LNCaP clone FGC (cell line): ENCODE data around the gene SORCS2.

Experiments used
- DNase-seq: peaks from one replicate; pipeline ENCODE4 v3.0.0-alpha.2; 2011; ENCODE audit warnings: low read depth
- H3K4me3 ChIP-seq: 2 replicates; pipeline ENCODE4 v1.5.1; 2011; ENCODE audit warnings: mild to moderate bottlenecking, low read depth, low read length, control low read depth
- CTCF ChIP-seq: IDR thresholded peaks from 2 replicates; pipeline ENCODE4 v1.5.1; 2012; ENCODE audit warnings: mild to moderate bottlenecking; ENCODE audit not compliant: control insufficient read depth, insufficient read depth; ENCODE audit errors: extremely low read depth

The SORCS2 gene

GRCh38 chr4:7313347-7313811, 121.0 kb downstream of the SORCS2 start:
- no peak for TF ChIP-seq CTCF
- H3K4me3 ChIP-seq, result no peak overlapping the region
- no peak for DNase-seq

GRCh38 chr4:7313991-7314390, 121.7 kb downstream of the SORCS2 start:
- H3K4me3 ChIP-seq, result no peak overlapping the region
- DNase-seq, result no peak
- TF ChIP-seq CTCF, result no peak

- no peak for TF ChIP-seq CTCF
- DNase-seq, result no peak
- H3K4me3 ChIP-seq, result no peak overlapping the region
These were observed 122.9 kb downstream of the SORCS2 start for GRCh38 chr4:7315286-7315685.

- no peak overlapping the region for H3K4me3 ChIP-seq
- TF ChIP-seq CTCF, result no peak
- no peak for DNase-seq
These were observed 123.6 kb downstream of the SORCS2 start for GRCh38 chr4:7315935-7316334.

GRCh38 chr4:7319024-7319423, 126.7 kb downstream of the SORCS2 start:
- no peak for TF ChIP-seq CTCF
- DNase-seq, result no peak
- H3K4me3 ChIP-seq, result no peak overlapping the region

GRCh38 chr4:7320206-7320797, 128.0 kb downstream of the SORCS2 start:
- TF ChIP-seq CTCF, result no peak
- H3K4me3 ChIP-seq, result no peak overlapping the region
- no peak for DNase-seq
